Stomach smooth muscle (tissue), 2 donors: Measurements from ENCODE around the gene BEND7.

ENCODE experiments used
- H3K27ac ChIP-seq: one replicate; pipeline ENCODE4 v1.7.0; 2013; ENCODE audit warnings: mild to moderate bottlenecking, low read length, inconsistent platforms
- H3K27me3 ChIP-seq, 2 donors: one replicate each; pipeline ENCODE4 v1.7.0; 2013; ENCODE audit warnings: low read length in 2 of 2; ENCODE audit not compliant: insufficient read depth in 2 of 2, control insufficient read depth in 1 of 2
- H3K36me3 ChIP-seq, 2 donors: one replicate each; pipeline ENCODE4 v1.7.0; 2013; ENCODE audit warnings: low read length in 2 of 2; ENCODE audit not compliant: control insufficient read depth in 2 of 2, insufficient read depth in 2 of 2
- H3K4me1 ChIP-seq: one replicate; pipeline ENCODE4 v1.7.0; 2013; ENCODE audit warnings: low read length; ENCODE audit not compliant: control insufficient read depth, insufficient read depth
- H3K4me3 ChIP-seq, 2 donors: one replicate each; pipeline ENCODE4 v1.7.0; 2013; ENCODE audit warnings: low read length in 2 of 2
- H3K9ac ChIP-seq, 2 donors: one replicate each; pipeline ENCODE4 v1.7.0; 2013; ENCODE audit warnings: low read length in 2 of 2, mild to moderate bottlenecking in 1 of 2
- H3K9me3 ChIP-seq, 2 donors: one replicate each; pipeline ENCODE4 v1.7.0; 2013; ENCODE audit warnings: low read length in 2 of 2; ENCODE audit not compliant: control insufficient read depth in 2 of 2
- donor health status: healthy.
- donor health status: Pancreatic carcinoma.

BEND7 gene

DNA sequence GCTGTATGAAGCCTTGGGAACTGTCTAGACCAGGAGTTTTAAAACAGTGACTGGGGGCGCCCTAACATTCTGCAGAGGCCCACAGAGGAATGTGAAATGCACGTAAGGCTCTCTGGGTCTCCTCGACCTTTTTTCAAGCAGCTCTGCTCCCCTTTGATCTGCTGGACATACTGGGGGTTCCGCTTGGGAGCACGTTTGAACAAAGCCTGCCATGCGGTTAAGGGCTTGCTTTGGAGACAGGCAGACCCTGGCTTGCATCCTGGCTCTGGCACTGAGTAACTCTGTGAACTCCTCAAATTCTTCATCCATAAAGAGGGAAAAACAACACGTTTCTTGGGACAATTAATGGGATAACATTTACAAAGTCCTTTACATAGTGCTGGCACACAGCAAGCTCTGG is 7.8 kb downstream of the BEND7 start:
- H3K4me1 ChIP-seq, result peaks cover 14% of the 10 kb centered on the region
- H3K36me3 ChIP-seq, result peaks cover 0 to 11% of the 10 kb centered on the region in 2 donors
- H3K4me3 ChIP-seq, result no peak overlapping the region
- H3K9me3 ChIP-seq, result no peaks in the 10 kb centered on the region
- H3K9ac ChIP-seq, result no peak overlapping the region
- H3K27me3 ChIP-seq, result no peaks in the 10 kb centered on the region
- peak overlapping the region; percentile 46 for H3K27ac ChIP-seq

DNA sequence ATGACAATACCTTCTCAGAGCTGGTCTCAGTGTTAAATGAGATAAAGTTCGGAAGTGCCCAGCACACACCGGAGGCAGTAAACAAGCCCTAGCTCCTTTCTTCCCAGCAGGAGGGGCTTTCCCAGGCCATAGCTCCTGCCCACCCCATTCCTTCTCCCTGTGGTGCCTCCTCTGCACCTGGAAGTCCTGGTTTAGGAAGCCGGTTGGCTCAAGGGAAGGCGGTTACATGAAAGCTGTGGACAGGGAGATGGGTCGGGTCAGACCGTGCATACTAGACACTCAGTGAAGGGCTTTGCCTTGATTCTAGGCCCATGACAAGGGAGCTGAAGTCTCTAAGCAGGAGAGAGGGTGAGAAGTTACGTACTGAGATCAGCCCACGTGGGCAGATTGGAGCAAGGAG is 8.6 kb downstream of the BEND7 start:
- Histone ChIP-seq H3K9ac (no peak overlapping the region), H3K4me3 (no peak overlapping the region), H3K36me3 (peaks cover 0 to 14% of the 10 kb centered on the region in 2 donors), H3K4me1 (peaks cover 14% of the 10 kb centered on the region), H3K27me3 (no peaks in the 10 kb centered on the region), H3K9me3 (no peaks in the 10 kb centered on the region), H3K27ac (peak overlapping the region; percentile 11)

GRCh38 chr10:13518076-13518692 is 10.6 kb downstream of the BEND7 start:
- H3K9ac ChIP-seq, result peak overlapping the region in 1 of 2 donors; percentile 24
- peak overlapping the region; percentile 33 to 68 for H3K4me3 ChIP-seq
- H3K27ac ChIP-seq, result no peak overlapping the region
- H3K27me3 ChIP-seq, result no peaks in the 10 kb centered on the region
- peaks cover 0 to 13% of the 10 kb centered on the region in 2 donors for H3K36me3 ChIP-seq
- no peaks in the 10 kb centered on the region for H3K9me3 ChIP-seq
- peaks cover 16% of the 10 kb centered on the region for H3K4me1 ChIP-seq

DNA sequence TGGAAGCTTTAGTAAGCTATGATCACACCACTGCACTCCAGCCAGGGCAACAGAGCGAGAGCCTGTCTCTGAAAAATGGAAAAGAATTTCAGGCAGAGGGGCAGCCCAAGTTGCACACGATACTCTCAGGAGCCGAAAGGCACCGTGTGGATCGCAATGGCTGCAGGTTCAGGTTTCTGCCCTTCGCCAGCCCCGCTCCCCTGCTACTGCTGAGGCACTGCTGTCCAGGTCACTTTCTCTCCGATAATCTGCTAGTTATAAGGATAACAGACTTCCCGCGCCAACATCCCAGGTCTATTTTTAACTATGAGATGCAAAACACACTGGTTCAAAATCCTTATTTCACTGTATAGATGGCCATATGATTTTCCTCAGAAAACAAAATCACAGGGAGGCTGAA is 11.1 kb downstream of the BEND7 start:
- H3K4me1 ChIP-seq, result peaks cover 17% of the 10 kb centered on the region
- H3K9ac ChIP-seq, result peak overlapping the region in 1 of 2 donors; percentile 24
- H3K27me3 ChIP-seq, result no peaks in the 10 kb centered on the region
- H3K9me3 ChIP-seq, result no peaks in the 10 kb centered on the region
- H3K27ac ChIP-seq, result no peak overlapping the region
- H3K36me3 ChIP-seq, result peaks cover 0 to 15% of the 10 kb centered on the region in 2 donors
- peak overlapping the region; percentile 33 to 68 for H3K4me3 ChIP-seq

- Histone ChIP-seq H3K27me3 (no peaks in the 10 kb centered on the region), H3K27ac (no peak overlapping the region), H3K9me3 (no peaks in the 10 kb centered on the region), H3K36me3 (peaks cover 0 to 17% of the 10 kb centered on the region in 2 donors), H3K4me3 (no peak overlapping the region), H3K4me1 (peaks cover 17% of the 10 kb centered on the region), H3K9ac (no peak overlapping the region)
Observed at GRCh38 chr10:13516176-13516575, 12.6 kb downstream of the BEND7 start.

DNA sequence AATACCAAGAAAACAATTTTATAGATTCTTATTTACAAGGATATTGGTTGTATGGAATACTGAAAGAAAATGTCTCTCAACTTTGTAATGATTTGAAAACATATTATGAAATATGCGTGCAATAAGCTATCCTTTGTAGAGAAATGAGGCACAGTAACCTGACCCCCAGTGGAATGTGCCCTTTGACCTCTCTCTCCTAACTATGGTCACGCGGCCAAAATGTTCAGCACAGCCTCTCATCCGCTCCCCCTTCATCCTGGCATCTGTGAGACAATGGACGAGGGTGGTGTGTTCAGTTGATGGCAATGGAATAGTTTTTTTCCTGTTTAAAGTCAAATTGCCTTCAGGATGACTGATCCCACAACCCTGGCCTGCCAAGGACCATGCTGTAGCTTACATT is 13.3 kb downstream of the BEND7 start:
- Histone ChIP-seq H3K4me3 (no peak overlapping the region), H3K36me3 (peaks cover 0 to 17% of the 10 kb centered on the region in 2 donors), H3K27me3 (no peaks in the 10 kb centered on the region), H3K27ac (no peak overlapping the region), H3K9me3 (no peaks in the 10 kb centered on the region), H3K4me1 (peaks cover 13% of the 10 kb centered on the region), H3K9ac (no peak overlapping the region)

DNA sequence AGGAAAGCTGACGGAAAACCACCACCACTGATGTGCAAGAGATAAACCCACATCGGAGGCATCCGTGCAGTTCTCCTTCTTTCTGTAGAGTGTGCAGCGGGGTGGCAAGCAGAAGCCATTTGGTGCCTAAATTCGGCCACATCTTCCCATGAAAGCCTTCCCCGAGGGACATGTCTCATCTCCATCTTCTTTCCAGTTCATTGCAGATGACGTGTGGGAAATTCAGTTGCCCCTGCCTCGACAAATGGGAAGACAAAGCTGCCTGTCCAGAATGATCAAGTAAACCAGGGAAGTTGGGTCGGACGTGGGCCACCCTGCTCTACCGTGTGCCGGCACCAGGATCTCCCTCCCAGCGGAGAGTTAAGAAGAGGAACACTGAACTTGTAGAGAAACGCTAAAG is 14.5 kb downstream of the BEND7 start:
- no peak overlapping the region for H3K27ac ChIP-seq
- H3K36me3 ChIP-seq, result peaks cover 0 to 14% of the 10 kb centered on the region in 2 donors
- no peaks in the 10 kb centered on the region for H3K9me3 ChIP-seq
- H3K4me1 ChIP-seq, result peaks cover 13% of the 10 kb centered on the region
- no peak overlapping the region for H3K9ac ChIP-seq
- H3K4me3 ChIP-seq, result no peak overlapping the region
- H3K27me3 ChIP-seq, result no peaks in the 10 kb centered on the region

- Histone ChIP-seq H3K4me1 (peaks cover 4% of the 10 kb centered on the region), H3K9ac (no peak overlapping the region), H3K36me3 (peaks cover 0 to 14% of the 10 kb centered on the region in 2 donors), H3K27me3 (no peaks in the 10 kb centered on the region), H3K4me3 (no peak overlapping the region), H3K9me3 (no peaks in the 10 kb centered on the region), H3K27ac (no peak overlapping the region)
Observed at GRCh38 chr10:13512564-13512963, 16.2 kb downstream of the BEND7 start.

DNA sequence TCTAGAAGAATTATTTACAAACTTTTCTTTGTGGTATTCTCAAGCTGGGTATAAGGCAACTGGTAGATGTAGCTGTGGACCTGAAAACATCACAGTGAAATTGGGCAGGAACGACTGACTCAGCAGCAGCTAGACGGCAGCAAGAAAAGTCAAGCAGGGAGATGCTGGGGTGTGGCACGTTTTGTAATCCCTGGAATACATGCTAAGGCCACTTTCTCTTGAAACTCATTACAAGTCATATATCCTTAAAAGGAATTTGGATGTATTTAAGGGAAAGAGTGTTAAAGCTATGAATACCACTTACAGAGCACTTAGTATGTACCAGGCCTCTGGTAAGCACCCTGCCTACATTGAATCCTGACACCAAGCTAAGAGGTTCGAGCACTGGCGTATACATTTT is 17.4 kb downstream of the BEND7 start:
- H3K9ac ChIP-seq, result no peak overlapping the region
- no peak overlapping the region for H3K4me3 ChIP-seq
- H3K27ac ChIP-seq, result no peak overlapping the region
- peaks cover 0 to 14% of the 10 kb centered on the region in 2 donors for H3K36me3 ChIP-seq
- H3K27me3 ChIP-seq, result no peaks in the 10 kb centered on the region
- peaks cover 3% of the 10 kb centered on the region for H3K4me1 ChIP-seq
- no peaks in the 10 kb centered on the region for H3K9me3 ChIP-seq

DNA sequence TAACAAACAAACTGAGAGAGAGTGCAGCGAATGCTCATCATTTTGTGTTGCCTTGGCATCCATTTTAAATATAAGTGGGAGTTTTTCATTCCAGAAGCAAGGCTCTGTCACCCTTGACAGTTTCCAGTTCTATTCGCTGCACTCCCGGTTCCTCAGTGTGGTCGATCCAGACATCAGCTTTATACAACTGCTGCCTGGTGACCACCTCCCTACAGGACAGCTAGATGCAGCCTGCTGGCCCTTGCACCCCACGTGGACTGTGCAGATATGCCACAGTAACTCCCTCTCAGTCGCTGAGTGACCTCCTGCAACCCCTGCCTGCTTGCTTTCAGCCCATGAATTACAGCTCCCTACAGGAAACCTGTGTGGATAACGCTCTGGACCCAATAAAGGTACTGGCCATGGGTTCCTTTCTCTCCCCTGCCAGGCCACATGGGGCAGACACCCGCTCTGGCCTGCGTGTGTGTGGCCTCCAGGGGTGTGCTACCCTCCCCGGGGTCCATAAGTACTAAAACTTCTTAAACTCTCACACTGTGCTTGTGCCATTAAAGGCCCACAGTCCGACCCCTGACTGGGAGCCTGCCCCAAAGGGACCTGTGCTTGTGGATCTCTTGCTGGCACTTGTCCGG is 23.6 kb downstream of the BEND7 start:
- Histone ChIP-seq H3K4me1 (peaks cover 19% of the 10 kb centered on the region), H3K36me3 (peaks cover 4% of the 10 kb centered on the region in 2 donors), H3K9me3 (no peaks in the 10 kb centered on the region), H3K27ac (peak overlapping the region; percentile 66), H3K27me3 (no peaks in the 10 kb centered on the region), H3K4me3 (peak overlapping the region; percentile 54 to 58), H3K9ac (peak overlapping the region; percentile 36 to 49)
